IMR-90 (cell line): ENCODE measurements around the gene PEX16. TPM values are rescaled to one million over a fixed set of nuclear protein-coding genes. Genes with fewer than 3 reads are reported as not detected.

Experiments used
- ATAC-seq: fragments of 200-7000 bp; cut with Tn5 transposase; 2 replicates; pipeline ENCODE4 v1.9.1; 2020; ENCODE audit warnings: low read depth, mild to moderate bottlenecking, moderate library complexity
- BruUV-seq: library from RNA; stranded (reverse); fragments of 400-500 nt; replicated peaks from 2 replicates; lab custom pipeline; 2021; lab: Mats Ljungman, UMichigan
- CTCF ChIA-PET: fragments of 300-600 bp; formaldehyde crosslinking; extraction: SDS; loops from one replicate; lab custom pipeline; 2021; ENCODE audit warnings: antibody characterized with exemption; lab: Yijun Ruan, JAX
- POLR2A ChIA-PET: fragments of 300-600 bp; sonication (Branson Sonifier 250); formaldehyde crosslinking; loops from one replicate; lab custom pipeline; 2022; ENCODE audit warnings: antibody characterized with exemption; ENCODE audit not compliant: unreplicated experiment; lab: Charles Lee
- DNase-seq: peaks from one replicate; pipeline ENCODE4 v3.0.0; 2013
- H2AFZ ChIP-seq: replicated peaks from 2 replicates; pipeline ENCODE3; 2013; ENCODE audit warnings: low read length, mild to moderate bottlenecking; ENCODE audit not compliant: poor library complexity
- H2AK5ac ChIP-seq: 2 replicates; pipeline ENCODE4 v1.6.1; 2013; ENCODE audit warnings: low read depth, low read length, inconsistent platforms
- H2AK9ac ChIP-seq: replicated peaks from 2 replicates; pipeline ENCODE3; 2013; ENCODE audit warnings: mild to moderate bottlenecking, low read depth, low read length, moderate library complexity; ENCODE audit not compliant: poor library complexity
- H2BK120ac ChIP-seq: 2 replicates; pipeline ENCODE4 v1.6.1; 2013; ENCODE audit warnings: low read depth, low read length, inconsistent platforms
- H2BK15ac ChIP-seq: 3 replicates; pipeline ENCODE4 v1.6.1; 2013; ENCODE audit warnings: low read depth, low read length, inconsistent platforms
- H2BK20ac ChIP-seq: 2 replicates; pipeline ENCODE4 v1.6.1; 2013; ENCODE audit warnings: low read depth, mild to moderate bottlenecking, inconsistent platforms, low read length, moderate library complexity
- H2BK5ac ChIP-seq: 2 replicates; pipeline ENCODE4 v1.6.1; 2013; ENCODE audit warnings: mild to moderate bottlenecking, low read depth, low read length, inconsistent platforms; ENCODE audit not compliant: poor library complexity, severe bottlenecking
- H3K14ac ChIP-seq: replicated peaks from 2 replicates; pipeline ENCODE4 v1.6.1; 2013; ENCODE audit warnings: low read depth, low read length, inconsistent platforms
- H3K18ac ChIP-seq: 2 replicates; pipeline ENCODE4 v1.6.1; 2013; ENCODE audit warnings: low read depth, low read length, control low read depth
- H3K23ac ChIP-seq: 2 replicates; pipeline ENCODE4 v1.6.1; 2013; ENCODE audit warnings: low read depth, low read length, inconsistent platforms
- H3K27ac ChIP-seq: 2 replicates; pipeline ENCODE4 v1.5.1; 2013; ENCODE audit warnings: mild to moderate bottlenecking, control low read depth, low read length; ENCODE audit not compliant: insufficient read depth
- H3K27me3 ChIP-seq: 2 replicates; pipeline ENCODE4 v1.6.1; 2013; ENCODE audit warnings: low read length; ENCODE audit not compliant: control insufficient read depth, insufficient read depth
- H3K36me3 ChIP-seq: 2 replicates; pipeline ENCODE4 v1.6.1; 2013; ENCODE audit warnings: low read length, mixed read lengths; ENCODE audit not compliant: control insufficient read depth, insufficient read depth
- H3K4ac ChIP-seq: 2 replicates; pipeline ENCODE4 v1.6.1; 2013; ENCODE audit warnings: low read depth, low read length, inconsistent platforms
- H3K4me1 ChIP-seq: 2 replicates; pipeline ENCODE4 v1.6.1; 2013; ENCODE audit warnings: low read length, mixed read lengths; ENCODE audit not compliant: control insufficient read depth, insufficient read depth
- H3K4me2 ChIP-seq: 2 replicates; pipeline ENCODE4 v1.6.1; 2013; ENCODE audit warnings: low read depth, mild to moderate bottlenecking, control low read depth, low read length, moderate library complexity
- H3K4me3 ChIP-seq: 2 replicates; pipeline ENCODE4 v1.5.1; 2013; ENCODE audit warnings: low read depth, mild to moderate bottlenecking, control low read depth, low read length, moderate library complexity; ENCODE audit not compliant: insufficient read depth
- H3K56ac ChIP-seq: 2 replicates; pipeline ENCODE4 v1.6.1; 2013; ENCODE audit warnings: low read length, inconsistent platforms; ENCODE audit not compliant: insufficient read depth; ENCODE audit errors: extremely low read depth
- H3K79me1 ChIP-seq, 2 experiments: 2 replicates each; pipeline ENCODE4 v1.6.1; 2013; ENCODE audit warnings: low read length in 2 of 2, inconsistent platforms in 1 of 2, low read depth in 1 of 2
- H3K9ac ChIP-seq: 2 replicates; pipeline ENCODE4 v1.6.1; 2013; ENCODE audit warnings: low read depth, low read length, control low read depth
- H3K9me1 ChIP-seq: 2 replicates; pipeline ENCODE4 v1.6.1; 2013; ENCODE audit warnings: low read length, inconsistent platforms; ENCODE audit not compliant: insufficient read depth
- H3K9me3 ChIP-seq: 2 replicates; pipeline ENCODE4 v1.6.1; 2013; ENCODE audit warnings: low read length; ENCODE audit not compliant: control insufficient read depth, insufficient read depth
- H4K20me1 ChIP-seq: 2 replicates; pipeline ENCODE4 v1.6.1; 2013; ENCODE audit warnings: low read length, inconsistent platforms; ENCODE audit not compliant: insufficient read depth
- H4K5ac ChIP-seq: 2 replicates; pipeline ENCODE4 v1.6.1; 2013; ENCODE audit warnings: mild to moderate bottlenecking, low read depth, low read length, control low read depth
- H4K8ac ChIP-seq, 2 experiments: 2 replicates each; pipeline ENCODE4 v1.6.1; 2013; ENCODE audit warnings: low read depth in 2 of 2, low read length in 2 of 2, control low read depth in 1 of 2, inconsistent platforms in 1 of 2
- H4K91ac ChIP-seq: 2 replicates; pipeline ENCODE4 v1.6.1; 2013; ENCODE audit warnings: low read depth, low read length, inconsistent platforms; ENCODE audit not compliant: insufficient read depth
- BHLHE40 ChIP-seq: fragments of 150-350 bp; IDR thresholded peaks from 2 replicates; pipeline ENCODE4 v1.6.1; 2016; ENCODE audit warnings: mild to moderate bottlenecking, low read depth, low read length
- CEBPB ChIP-seq: IDR thresholded peaks from 2 replicates; pipeline ENCODE4 v1.6.1; 2012; ENCODE audit warnings: low read depth, low read length, improper control_type of control experiment
- CHD1 ChIP-seq: IDR thresholded peaks from 2 replicates; pipeline ENCODE4 v1.6.1; 2012; ENCODE audit warnings: low read depth, low read length, improper control_type of control experiment
- CTCF ChIP-seq: conservative IDR thresholded peaks from 2 replicates; pipeline ENCODE4 v1.5.1; 2012; ENCODE audit warnings: mild to moderate bottlenecking, low read depth, low read length, improper control_type of control experiment
- ELK1 ChIP-seq: fragments of 150-350 bp; IDR thresholded peaks from 2 replicates; pipeline ENCODE4 v1.6.1; 2016; ENCODE audit warnings: low read depth, mild to moderate bottlenecking, low read length, moderate library complexity, borderline replicate concordance
- FOS ChIP-seq: fragments of 150-350 bp; IDR thresholded peaks from 2 replicates; pipeline ENCODE4 v1.6.1; 2016; ENCODE audit warnings: low read depth, low read length
- MAFK ChIP-seq: IDR thresholded peaks from 2 replicates; pipeline ENCODE4 v1.6.1; 2012; ENCODE audit warnings: low read depth, low read length, improper control_type of control experiment
- MAZ ChIP-seq: IDR thresholded peaks from 2 replicates; pipeline ENCODE4 v1.6.1; 2012; ENCODE audit warnings: low read depth, mild to moderate bottlenecking, low read length, improper control_type of control experiment, moderate library complexity, borderline replicate concordance
- MXI1 ChIP-seq: IDR thresholded peaks from 2 replicates; pipeline ENCODE4 v1.6.1; 2012; ENCODE audit warnings: low read depth, mild to moderate bottlenecking, low read length, moderate library complexity, borderline replicate concordance
- NFE2L2 ChIP-seq: fragments of 150-350 bp; IDR thresholded peaks from 2 replicates; pipeline ENCODE4 v1.6.1; 2016; ENCODE audit warnings: low read depth, mild to moderate bottlenecking, low read length
- POLR2A ChIP-seq: IDR thresholded peaks from 2 replicates; pipeline ENCODE4 v1.6.1; 2012; ENCODE audit warnings: mild to moderate bottlenecking, low read depth, low read length
- RAD21 ChIP-seq: IDR thresholded peaks from 2 replicates; pipeline ENCODE4 v1.6.1; 2012; ENCODE audit warnings: low read length, improper control_type of control experiment
- RCOR1 ChIP-seq: IDR thresholded peaks from 2 replicates; pipeline ENCODE4 v1.6.1; 2012; ENCODE audit warnings: mild to moderate bottlenecking, low read length, improper control_type of control experiment; ENCODE audit not compliant: insufficient replicate concordance
- SMC3 ChIP-seq: fragments of 150-350 bp; IDR thresholded peaks from 2 replicates; pipeline ENCODE4 v1.6.1; 2016; ENCODE audit warnings: low read depth, mild to moderate bottlenecking, antibody characterized with exemption, low read length, moderate library complexity
- USF2 ChIP-seq: fragments of 150-350 bp; IDR thresholded peaks from 2 replicates; pipeline ENCODE4 v1.6.1; 2017; ENCODE audit warnings: mild to moderate bottlenecking, antibody characterized with exemption, low read length, low read depth
- WGBS, 2 experiments: methylation state at CpG; one replicate each; pipeline versions ENCODE4 v1.1.5 to v1.1.7; 2013; ENCODE audit warnings: missing lambda C conversion rate in 2 of 2; ENCODE audit not compliant: insufficient read length in 1 of 2; ENCODE audit errors: extremely low coverage in 2 of 2; 5-methylcytosine and 5-hydroxymethylcytosine counted together
- dilution Hi-C: fragments of 300-500 bp; cut with HindIII; formaldehyde crosslinking; loops from one replicate; pipeline ENCODE4 v1.14.3; 2018; ENCODE audit warnings: low sequenced_read_pairs; ENCODE audit not compliant: unreplicated experiment
- in situ Hi-C: fragments of 300-500 bp; cut with MboI; formaldehyde crosslinking; loops from 3 replicates; pipeline ENCODE4 v1.14.3; 2019; ENCODE audit warnings: low sequenced_read_pairs, inconsistent platforms, mixed read lengths
- intact Hi-C: fragments of 100-400 bp; cut with micrococcal nuclease; formaldehyde crosslinking; loops from 2 replicates; pipeline ENCODE4 v1.10.0; 2022
- polyA plus RNA-seq, 3 experiments: library from polyadenylated mRNA; depleted of rRNA; stranded (reverse); fragments of >200 nt; gene quantifications; 2 replicates each; pipeline ENCODE4 v1.2.3, GENCODE V29; 2012; ENCODE audit warnings: low replicate concordance in 1 of 3
- total RNA-seq: library from RNA; depleted of rRNA; stranded (reverse); fragments of >200 nt; gene quantifications from 2 replicates; pipeline ENCODE4 v1.2.3, GENCODE V29; 2012

PEX16 gene
- total and polyA plus RNA-seq, 2 of the 4 experiments (the other 2 are of a cell fraction): 17.9 to 23.3 TPM

- 85% methylated on average over 6 of the region's 15 CpGs; no CpG with 5 or more reads in 1 of the 2 experiments for WGBS, 2 experiments
- no peak overlapping the region for H3K18ac ChIP-seq
- H2BK20ac ChIP-seq: no peak overlapping the region
- H3K23ac ChIP-seq: no peak overlapping the region
- POLR2A ChIA-PET: no interaction called here
- no peak overlapping the region for H2AK9ac ChIP-seq
- no peak overlapping the region for H3K56ac ChIP-seq
- TF ChIP-seq CHD1 (no peak), USF2 (no peak), SMC3 (no peak), MAZ (no peak), POLR2A (no peak), FOS (no peak), MXI1 (no peak), RCOR1 (no peak), ELK1 (no peak), CTCF (no peak), MAFK (no peak), CEBPB (no peak), BHLHE40 (no peak), RAD21 (no peak), NFE2L2 (no peak)
- H3K9ac ChIP-seq: no peak overlapping the region
- H3K4me3 ChIP-seq: no peak overlapping the region
- no peak overlapping the region for H3K4ac ChIP-seq
- H2BK5ac ChIP-seq: no peak overlapping the region
- no peak overlapping the region for H4K91ac ChIP-seq
- H2AK5ac ChIP-seq: no peak overlapping the region
- no peak overlapping the region for H2BK120ac ChIP-seq
- no peak for ATAC-seq
- no peaks in the 10 kb centered on the region; the same call in 1 of the 2 replicates for H3K4me1 ChIP-seq
- H3K79me1 ChIP-seq: no peaks in the 10 kb centered on the region
- peaks cover 7% of the 10 kb centered on the region for H4K20me1 ChIP-seq
- no peak overlapping the region for H3K4me2 ChIP-seq
- CTCF ChIA-PET: no interaction called here
- no peak overlapping the region for H4K8ac ChIP-seq
- dilution Hi-C loops: no loop called here
- DNase-seq: no peak
- no TSS peak for BruUV-seq
- no peak overlapping the region for H4K5ac ChIP-seq
- H3K14ac ChIP-seq: no peak overlapping the region
- H3K9me3 ChIP-seq: no peaks in the 10 kb centered on the region
- H2AFZ ChIP-seq: peak overlapping the region; percentile 23
- no peak overlapping the region for H2BK15ac ChIP-seq
- H3K36me3 ChIP-seq: peaks cover 12% of the 10 kb centered on the region
- no peak overlapping the region for H3K27ac ChIP-seq
- in situ Hi-C loops: no loop called here
- H3K27me3 ChIP-seq: peaks cover 34% of the 10 kb centered on the region
- intact Hi-C loops: no loop called here
- no peaks in the 10 kb centered on the region for H3K9me1 ChIP-seq
Observed at GRCh38 chr11:45927332-45927683, 9.6 kb upstream of the PEX16 start.
